HepG2 (cell line): Measurements from ENCODE around the gene SLC16A5. TPM values are rescaled to one million over a fixed set of nuclear protein-coding genes. Genes with fewer than 3 reads are reported as not detected.
A peak's percentile ranks its signal among the peaks of the same experiment; 100 is the strongest.

Source experiments
- FOSL2 ChIP-seq: sonication (generic); formaldehyde crosslinking; IDR thresholded peaks from 2 replicates; pipeline ENCODE4 v1.4.0; 2020; ENCODE audit warnings: missing genetic modification reagents
- IKZF1 ChIP-seq: fragments of 450-650 bp; IDR thresholded peaks from 2 replicates; pipeline ENCODE4 v1.7.1; 2016
- MLLT10 ChIP-seq: sonication (generic); formaldehyde crosslinking; IDR thresholded peaks from 2 replicates; pipeline ENCODE4 v1.4.0; 2020; ENCODE audit warnings: missing genetic modification reagents
- NFKBIZ ChIP-seq: IDR thresholded peaks from 2 replicates; pipeline ENCODE4 v1.6.1; 2018; ENCODE audit warnings: missing genetic modification reagents, missing compliant biosample characterization
- NR3C1 ChIP-seq: sonication (generic); formaldehyde crosslinking; IDR thresholded peaks from 2 replicates; pipeline ENCODE4 v1.4.0; 2020; ENCODE audit warnings: missing genetic modification reagents
- RBAK ChIP-seq: sonication (generic); formaldehyde crosslinking; IDR thresholded peaks from 2 replicates; pipeline ENCODE4 v1.5.1; 2020; ENCODE audit warnings: mild to moderate bottlenecking, missing genetic modification reagents
- RFXAP ChIP-seq: sonication (generic); formaldehyde crosslinking; IDR thresholded peaks from 2 replicates; pipeline ENCODE4 v1.4.0; 2020; ENCODE audit warnings: missing genetic modification reagents, borderline replicate concordance
- SNAI1 ChIP-seq: sonication (generic); formaldehyde crosslinking; IDR thresholded peaks from 2 replicates; pipeline ENCODE4 v1.5.0; 2020; ENCODE audit warnings: mild to moderate bottlenecking, missing genetic modification reagents, borderline replicate concordance
- ZNF30 ChIP-seq: sonication (generic); formaldehyde crosslinking; IDR thresholded peaks from 2 replicates; pipeline ENCODE4 v1.5.0; 2020; ENCODE audit warnings: mild to moderate bottlenecking, missing genetic modification reagents
- ZNF367 ChIP-seq: sonication (generic); formaldehyde crosslinking; IDR thresholded peaks from 2 replicates; pipeline ENCODE4 v1.4.0; 2020; ENCODE audit warnings: missing genetic modification reagents, borderline replicate concordance
- polyA plus RNA-seq, 8 experiments: library from polyadenylated mRNA; depleted of rRNA in 3 of 8; stranded (reverse) in 7 of 8; unstranded in 1 of 8; fragments of >200 nt; fragmentation: Illumina TruSeq in 4 of 8; extraction: Trizol in 4 of 8; gene quantifications; 2 replicates each; pipeline versions ENCODE4 v1.2.1 to v1.2.3, GENCODE V29; 2011 to 2016; ENCODE audit warnings: low read depth in 4 of 8, missing spikeins in 1 of 8, mixed read lengths in 1 of 8; ENCODE audit not compliant: insufficient read depth in 1 of 8
- total RNA-seq, 5 experiments: library from RNA; depleted of rRNA; stranded (reverse); fragments of >200 nt; fragmentation: Illumina TruSeq; extraction: Trizol; gene quantifications; 2 replicates each; pipeline ENCODE4 v1.2.3, GENCODE V29; 2016; ENCODE audit warnings: low read depth in 1 of 5
- TF ChIP-seq, protein P1 (sequence below): sonication (generic); formaldehyde crosslinking; IDR thresholded peaks from 2 replicates; pipeline ENCODE4 v1.4.0; 2020; ENCODE audit warnings: missing genetic modification reagents, mild to moderate bottlenecking, borderline replicate concordance
- TF ChIP-seq, protein P2 (sequence below): sonication (generic); formaldehyde crosslinking; IDR thresholded peaks from 2 replicates; pipeline ENCODE4 v1.4.0; 2020; ENCODE audit warnings: mild to moderate bottlenecking, missing genetic modification reagents, borderline replicate concordance
- TF ChIP-seq, protein P3 (sequence below), 2 experiments: IDR thresholded peaks; 2 replicates each; pipeline ENCODE4 v1.6.1; 2011 to 2012; ENCODE audit warnings: low read length in 2 of 2, borderline replicate concordance in 1 of 2, low read depth in 1 of 2, mild to moderate bottlenecking in 1 of 2, moderate library complexity in 1 of 2
- TF ChIP-seq, protein P4 (sequence below): sonication (generic); formaldehyde crosslinking; IDR thresholded peaks from 2 replicates; pipeline ENCODE4 v1.8.1; 2023; ENCODE audit warnings: missing genetic modification reagents, inconsistent platforms, borderline replicate concordance
- TF ChIP-seq, protein P5 (sequence below): sonication (generic); formaldehyde crosslinking; IDR thresholded peaks from 2 replicates; pipeline ENCODE4 v1.8.0; 2022; ENCODE audit warnings: missing genetic modification reagents, mild to moderate bottlenecking, inconsistent platforms, borderline replicate concordance

SLC16A5 gene
- total and polyA plus RNA-seq, 2 of the 13 experiments (the other 11 are each of a cell fraction or from before 2014, with no cell fraction given): 0.69 to 5.6 TPM

DNA sequence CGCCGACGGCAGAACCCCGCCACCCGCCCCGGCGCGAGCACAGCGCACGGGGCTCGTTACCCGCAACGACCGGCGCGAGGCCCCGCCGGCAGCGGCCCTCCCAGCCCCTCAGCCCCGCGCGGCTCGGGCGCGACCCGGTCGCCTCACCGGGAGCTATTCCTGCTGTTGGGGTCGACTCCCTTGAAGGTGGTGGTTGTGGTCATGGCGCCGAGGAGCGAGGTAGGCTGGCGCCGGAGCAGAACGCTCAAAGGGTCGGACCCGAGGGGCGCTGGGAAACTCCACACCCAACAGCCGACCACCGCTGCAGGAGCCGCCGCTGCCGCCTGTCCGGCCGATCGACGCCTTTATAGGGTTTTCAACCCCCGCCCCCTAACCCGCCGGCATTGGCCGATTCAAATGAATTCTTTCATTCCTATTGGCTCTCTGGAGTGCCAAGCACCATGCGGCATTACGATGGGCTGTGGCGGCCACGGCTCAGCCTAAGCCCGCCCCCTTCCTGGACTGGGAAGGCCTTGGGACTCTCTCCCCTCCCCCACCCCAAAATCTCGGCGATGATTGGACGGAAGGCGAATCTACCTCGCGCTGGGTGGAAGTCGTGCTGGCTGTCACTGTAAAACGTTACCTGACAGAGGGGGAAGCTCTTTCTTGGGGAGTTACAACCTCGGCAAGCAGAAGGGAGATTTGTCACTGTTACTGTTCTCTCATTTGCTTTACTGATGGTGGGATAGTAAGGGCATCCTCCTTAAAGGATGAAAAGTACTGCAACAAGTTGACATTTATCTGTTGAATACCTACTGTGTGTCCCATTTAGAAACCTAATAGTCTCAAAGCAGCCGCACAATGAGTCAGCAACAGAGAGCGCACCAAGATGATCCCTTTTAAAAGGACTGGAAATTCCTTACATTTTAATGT, 66.7 kb downstream of the SLC16A5 start, which contains the start of gene JPT1 (continued):
- TF ChIP-seq FOSL2 (CRISPR knock-in tag) (peak; percentile 51), NFKBIZ (CRISPR knock-in tag) (0 out of 2 replicates have a peak, but pooled peaks have one; percentile 55), RBAK (CRISPR knock-in tag) (no peak), MLLT10 (CRISPR knock-in tag) (no peak), ZNF367 (CRISPR knock-in tag) (no peak), ZNF30 (CRISPR knock-in tag) (no peak), RFXAP (CRISPR knock-in tag) (peak; percentile 76; the same call in 1 of the 2 replicates), SNAI1 (0 out of 2 replicates have a peak, but pooled peaks have one; percentile 26), NR3C1 (CRISPR knock-in tag) (0 out of 2 replicates have a peak, but pooled peaks have one; percentile 53), IKZF1 (no peak)
- TF ChIP-seq, protein P1, sequence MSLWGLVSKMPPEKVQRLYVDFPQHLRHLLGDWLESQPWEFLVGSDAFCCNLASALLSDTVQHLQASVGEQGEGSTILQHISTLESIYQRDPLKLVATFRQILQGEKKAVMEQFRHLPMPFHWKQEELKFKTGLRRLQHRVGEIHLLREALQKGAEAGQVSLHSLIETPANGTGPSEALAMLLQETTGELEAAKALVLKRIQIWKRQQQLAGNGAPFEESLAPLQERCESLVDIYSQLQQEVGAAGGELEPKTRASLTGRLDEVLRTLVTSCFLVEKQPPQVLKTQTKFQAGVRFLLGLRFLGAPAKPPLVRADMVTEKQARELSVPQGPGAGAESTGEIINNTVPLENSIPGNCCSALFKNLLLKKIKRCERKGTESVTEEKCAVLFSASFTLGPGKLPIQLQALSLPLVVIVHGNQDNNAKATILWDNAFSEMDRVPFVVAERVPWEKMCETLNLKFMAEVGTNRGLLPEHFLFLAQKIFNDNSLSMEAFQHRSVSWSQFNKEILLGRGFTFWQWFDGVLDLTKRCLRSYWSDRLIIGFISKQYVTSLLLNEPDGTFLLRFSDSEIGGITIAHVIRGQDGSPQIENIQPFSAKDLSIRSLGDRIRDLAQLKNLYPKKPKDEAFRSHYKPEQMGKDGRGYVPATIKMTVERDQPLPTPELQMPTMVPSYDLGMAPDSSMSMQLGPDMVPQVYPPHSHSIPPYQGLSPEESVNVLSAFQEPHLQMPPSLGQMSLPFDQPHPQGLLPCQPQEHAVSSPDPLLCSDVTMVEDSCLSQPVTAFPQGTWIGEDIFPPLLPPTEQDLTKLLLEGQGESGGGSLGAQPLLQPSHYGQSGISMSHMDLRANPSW (CRISPR knock-in tag): no peak
- TF ChIP-seq, protein P2, sequence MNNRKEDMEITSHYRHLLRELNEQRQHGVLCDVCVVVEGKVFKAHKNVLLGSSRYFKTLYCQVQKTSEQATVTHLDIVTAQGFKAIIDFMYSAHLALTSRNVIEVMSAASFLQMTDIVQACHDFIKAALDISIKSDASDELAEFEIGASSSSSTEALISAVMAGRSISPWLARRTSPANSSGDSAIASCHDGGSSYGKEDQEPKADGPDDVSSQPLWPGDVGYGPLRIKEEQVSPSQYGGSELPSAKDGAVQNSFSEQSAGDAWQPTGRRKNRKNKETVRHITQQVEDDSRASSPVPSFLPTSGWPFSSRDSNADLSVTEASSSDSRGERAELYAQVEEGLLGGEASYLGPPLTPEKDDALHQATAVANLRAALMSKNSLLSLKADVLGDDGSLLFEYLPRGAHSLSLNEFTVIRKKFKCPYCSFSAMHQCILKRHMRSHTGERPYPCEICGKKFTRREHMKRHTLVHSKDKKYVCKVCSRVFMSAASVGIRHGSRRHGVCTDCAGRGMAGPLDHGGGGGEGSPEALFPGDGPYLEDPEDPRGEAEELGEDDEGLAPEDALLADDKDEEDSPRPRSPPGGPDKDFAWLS (CRISPR knock-in tag): no peak
- TF ChIP-seq, protein P3, sequence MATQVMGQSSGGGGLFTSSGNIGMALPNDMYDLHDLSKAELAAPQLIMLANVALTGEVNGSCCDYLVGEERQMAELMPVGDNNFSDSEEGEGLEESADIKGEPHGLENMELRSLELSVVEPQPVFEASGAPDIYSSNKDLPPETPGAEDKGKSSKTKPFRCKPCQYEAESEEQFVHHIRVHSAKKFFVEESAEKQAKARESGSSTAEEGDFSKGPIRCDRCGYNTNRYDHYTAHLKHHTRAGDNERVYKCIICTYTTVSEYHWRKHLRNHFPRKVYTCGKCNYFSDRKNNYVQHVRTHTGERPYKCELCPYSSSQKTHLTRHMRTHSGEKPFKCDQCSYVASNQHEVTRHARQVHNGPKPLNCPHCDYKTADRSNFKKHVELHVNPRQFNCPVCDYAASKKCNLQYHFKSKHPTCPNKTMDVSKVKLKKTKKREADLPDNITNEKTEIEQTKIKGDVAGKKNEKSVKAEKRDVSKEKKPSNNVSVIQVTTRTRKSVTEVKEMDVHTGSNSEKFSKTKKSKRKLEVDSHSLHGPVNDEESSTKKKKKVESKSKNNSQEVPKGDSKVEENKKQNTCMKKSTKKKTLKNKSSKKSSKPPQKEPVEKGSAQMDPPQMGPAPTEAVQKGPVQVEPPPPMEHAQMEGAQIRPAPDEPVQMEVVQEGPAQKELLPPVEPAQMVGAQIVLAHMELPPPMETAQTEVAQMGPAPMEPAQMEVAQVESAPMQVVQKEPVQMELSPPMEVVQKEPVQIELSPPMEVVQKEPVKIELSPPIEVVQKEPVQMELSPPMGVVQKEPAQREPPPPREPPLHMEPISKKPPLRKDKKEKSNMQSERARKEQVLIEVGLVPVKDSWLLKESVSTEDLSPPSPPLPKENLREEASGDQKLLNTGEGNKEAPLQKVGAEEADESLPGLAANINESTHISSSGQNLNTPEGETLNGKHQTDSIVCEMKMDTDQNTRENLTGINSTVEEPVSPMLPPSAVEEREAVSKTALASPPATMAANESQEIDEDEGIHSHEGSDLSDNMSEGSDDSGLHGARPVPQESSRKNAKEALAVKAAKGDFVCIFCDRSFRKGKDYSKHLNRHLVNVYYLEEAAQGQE (IDR thresholded peaks at IDR 0.05; ENCODE audit: borderline replicate concordance in 1 of 2, low read depth in 1 of 2, low read length in 2 of 2): peak in 1 of 2 experiments; percentile 75; a peak in 1 of 4 replicates
- TF ChIP-seq, protein P4, sequence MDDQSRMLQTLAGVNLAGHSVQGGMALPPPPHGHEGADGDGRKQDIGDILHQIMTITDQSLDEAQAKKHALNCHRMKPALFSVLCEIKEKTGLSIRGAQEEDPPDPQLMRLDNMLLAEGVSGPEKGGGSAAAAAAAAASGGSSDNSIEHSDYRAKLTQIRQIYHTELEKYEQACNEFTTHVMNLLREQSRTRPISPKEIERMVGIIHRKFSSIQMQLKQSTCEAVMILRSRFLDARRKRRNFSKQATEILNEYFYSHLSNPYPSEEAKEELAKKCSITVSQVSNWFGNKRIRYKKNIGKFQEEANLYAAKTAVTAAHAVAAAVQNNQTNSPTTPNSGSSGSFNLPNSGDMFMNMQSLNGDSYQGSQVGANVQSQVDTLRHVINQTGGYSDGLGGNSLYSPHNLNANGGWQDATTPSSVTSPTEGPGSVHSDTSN: peak; percentile 52; the same call in 1 of the 2 replicates
- TF ChIP-seq, protein P5, sequence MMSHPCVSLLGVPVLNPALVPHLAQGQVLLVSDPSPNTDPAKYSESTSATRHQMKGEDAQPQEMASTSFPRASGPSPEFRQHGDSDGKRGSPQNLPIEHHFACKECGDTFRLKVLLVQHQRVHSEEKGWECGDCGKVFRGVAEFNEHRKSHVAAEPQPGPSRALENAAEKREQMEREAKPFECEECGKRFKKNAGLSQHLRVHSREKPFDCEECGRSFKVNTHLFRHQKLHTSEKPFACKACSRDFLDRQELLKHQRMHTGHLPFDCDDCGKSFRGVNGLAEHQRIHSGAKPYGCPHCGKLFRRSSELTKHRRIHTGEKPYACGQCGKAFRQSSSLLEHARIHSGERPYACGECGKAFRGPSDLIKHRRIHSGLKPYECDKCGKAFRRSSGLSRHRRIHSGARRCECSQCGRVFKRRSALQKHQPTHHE (CRISPR knock-in tag): peak; percentile 83; the same call in 1 of the 2 replicates
